ENCODE results near the gene NRGN.
"Not testable (repeated sequence)": the region's sequence is repeated elsewhere in the genome, so short reads cannot be mapped to it uniquely, and the experiment has no call there.

Gene NRGN

DNA sequence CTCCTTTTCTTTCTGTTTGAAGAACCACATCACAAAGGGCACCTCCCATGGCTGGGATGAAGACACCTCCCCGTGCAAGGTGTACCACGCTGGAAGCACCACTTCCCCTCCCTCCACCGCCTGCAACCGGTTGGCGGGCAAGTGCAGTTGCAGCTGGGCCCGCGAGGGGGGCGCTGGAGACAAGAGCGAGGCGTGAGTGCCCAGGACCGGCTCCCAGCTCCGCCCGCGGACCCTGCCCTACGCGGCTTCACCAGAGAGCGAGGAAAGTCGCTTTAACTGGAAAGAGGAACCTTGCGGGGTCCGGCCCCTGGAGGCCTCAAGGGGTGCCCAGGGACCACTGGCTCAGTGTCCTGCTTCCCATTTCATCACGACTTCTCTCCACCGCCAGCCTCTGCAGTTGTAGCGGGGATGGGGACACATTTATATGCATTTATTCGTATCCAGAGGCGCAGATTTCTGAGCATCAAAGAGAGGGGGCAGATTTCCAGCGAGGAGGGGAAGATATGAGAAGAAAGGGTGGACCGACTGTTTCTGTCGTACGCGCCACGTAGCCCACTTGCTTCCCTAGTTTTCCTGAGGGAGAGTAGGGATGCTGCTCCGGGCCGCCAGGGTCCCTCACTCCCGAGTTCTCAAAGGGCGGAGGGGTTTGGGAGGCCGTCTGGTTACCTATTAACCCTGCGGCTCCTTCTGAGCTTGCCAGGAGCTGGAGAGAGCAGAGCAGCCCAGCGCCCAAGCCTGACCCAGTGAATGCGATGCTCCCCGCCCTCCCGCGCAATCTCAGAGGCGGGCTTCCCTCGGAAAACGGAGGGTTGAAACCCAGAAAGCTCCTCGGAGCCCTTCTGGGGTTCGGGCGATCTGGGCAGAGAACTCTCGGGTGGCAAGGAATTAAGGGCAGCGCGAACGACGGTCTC is 18.9 kb downstream of the NRGN start:
- no peak for DNase-seq

DNA sequence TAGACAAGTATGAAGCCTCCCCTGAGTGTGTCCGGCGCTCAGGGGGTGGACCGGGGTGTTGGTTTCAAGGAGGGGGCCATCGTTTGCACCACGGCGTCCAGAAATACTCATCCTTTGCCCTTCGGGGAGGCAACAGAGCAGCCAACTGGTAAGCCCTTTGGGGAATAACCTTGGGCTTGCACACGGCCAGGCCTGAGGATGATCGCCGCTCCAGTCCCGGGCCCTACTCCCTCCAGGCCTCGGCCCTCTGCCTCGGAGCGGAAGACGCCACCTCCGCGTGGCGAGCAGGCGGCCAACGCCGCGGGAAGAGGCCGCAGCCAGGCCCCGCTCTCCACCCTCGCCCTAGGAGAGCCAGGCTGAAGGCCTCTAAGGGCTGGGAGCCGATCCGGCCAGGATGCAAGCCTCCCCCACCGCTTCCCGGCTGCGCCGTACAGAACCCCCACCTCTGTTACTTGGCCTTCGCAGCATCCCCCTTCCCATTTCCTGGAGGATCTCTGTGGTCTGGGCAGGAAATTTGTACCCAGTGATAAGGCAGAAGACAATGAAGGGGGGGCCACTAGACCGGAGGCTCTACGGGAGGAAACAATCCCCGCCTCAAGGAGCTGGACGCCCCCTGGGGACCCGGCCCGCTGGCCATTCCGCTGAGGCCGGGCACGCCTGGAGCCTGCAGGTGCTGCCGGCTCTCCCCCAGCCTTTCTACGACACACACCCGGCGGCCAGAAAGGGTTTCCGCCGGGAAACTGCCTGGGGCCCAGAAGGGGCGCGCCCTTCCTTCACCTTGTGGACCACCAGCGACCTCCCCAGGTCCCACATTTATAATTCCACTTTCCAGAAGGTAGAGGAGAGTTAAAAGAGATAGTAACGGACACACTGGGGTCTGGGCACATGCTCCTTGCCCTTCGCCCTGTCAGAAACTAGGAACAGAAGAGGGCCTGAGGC is 19.8 kb downstream of the NRGN start:
- DNase-seq = no peak

GRCh38 chr11:124760205-124760652 is 20.5 kb downstream of the NRGN start:
- DNase-seq = no peak

GRCh38 chr11:124760806-124761205 is 21.1 kb downstream of the NRGN start:
- DNase-seq = no peak

DNA sequence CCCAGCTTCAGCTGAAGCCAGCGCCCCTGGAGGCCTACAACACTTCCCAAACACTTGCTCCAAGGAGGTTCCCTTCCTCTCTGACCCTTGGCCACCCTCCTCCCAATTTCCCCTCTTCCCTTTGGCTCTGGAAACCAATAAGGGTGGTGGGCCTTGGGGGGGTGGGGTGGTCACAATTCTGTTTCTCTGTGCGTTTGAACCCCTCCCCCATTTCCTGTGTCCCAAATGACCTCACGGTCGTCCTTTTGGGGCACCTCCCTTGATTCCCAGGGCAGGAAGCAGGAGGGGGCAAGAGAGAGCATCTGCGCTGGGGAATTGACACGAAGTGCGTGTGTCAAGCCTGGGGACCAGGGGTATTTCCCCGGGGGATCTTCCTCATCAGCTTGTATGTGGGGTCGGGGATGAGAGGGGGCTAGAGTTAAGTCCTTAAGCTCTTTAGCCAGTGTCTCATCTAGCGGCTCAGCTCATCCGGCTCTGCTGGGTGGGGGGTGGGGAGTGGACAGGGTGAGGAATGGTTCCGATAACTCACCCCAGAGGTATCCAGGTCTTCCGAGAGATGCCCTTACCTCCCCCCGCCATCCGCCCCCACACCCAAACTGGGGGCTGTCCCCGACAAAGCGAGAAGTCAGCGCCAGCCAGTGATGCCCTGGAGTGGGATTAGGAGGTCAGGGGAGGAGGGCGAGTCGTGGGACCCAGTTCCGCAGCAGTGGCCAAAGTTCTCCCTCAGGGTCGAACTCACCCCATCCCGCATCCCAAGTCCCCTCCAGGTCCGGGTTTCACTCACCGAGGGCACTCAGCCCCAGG is 21.8 kb downstream of the NRGN start:
- DNase-seq = no peak

GRCh38 chr11:124762105-124762623 is 22.4 kb downstream of the NRGN start, which contains the start of gene ESAM:
Gene ESAM (minus strand): TSS chr11:124762290. CDS start chr11:124762154, 136 bp downstream.
- no peak for DNase-seq

GRCh38 chr11:124762624-124763155 is 22.9 kb downstream of the NRGN start:
- no peak for DNase-seq

DNA sequence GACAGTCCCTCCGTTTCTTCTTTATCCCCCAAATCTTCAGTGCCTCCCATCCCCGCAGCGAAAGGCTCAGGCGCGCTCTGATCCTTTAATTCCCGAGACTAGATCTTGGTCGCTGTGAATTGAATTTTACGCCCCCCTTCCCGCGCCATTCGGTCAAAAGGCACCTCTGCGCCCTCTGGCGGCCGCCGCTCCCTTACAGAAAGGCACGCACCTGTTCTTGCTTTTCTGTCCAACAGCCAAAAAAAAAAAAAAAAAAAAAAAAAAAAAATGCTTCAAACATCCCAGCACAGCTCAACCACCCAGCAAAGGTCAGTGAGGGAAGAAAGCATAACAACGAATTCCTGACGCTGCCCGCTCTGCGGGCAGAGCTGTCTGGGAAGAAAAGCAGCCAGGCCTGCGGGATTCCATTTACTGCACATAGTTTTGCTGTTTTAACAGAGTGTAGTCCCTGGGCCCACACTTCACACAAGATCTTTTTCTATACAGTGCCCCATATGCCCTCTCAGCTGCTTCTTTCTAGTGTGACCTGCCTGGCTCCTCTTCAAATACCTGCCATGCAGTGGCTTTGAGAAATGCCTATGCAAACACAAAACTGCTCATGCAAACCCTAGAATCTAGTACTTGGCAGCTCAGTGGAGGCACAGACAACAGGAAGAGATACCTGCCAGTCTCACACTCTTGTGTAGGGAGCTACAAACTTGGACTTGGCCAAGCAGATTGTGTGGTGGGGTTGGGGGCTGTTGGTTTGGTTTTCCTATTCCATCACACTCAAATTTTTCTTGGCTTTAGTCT is 23.6 kb downstream of the NRGN start:
- peak; percentile 26 for DNase-seq

- no peak for DNase-seq
Measured at GRCh38 chr11:124766156-124766555, 26.4 kb downstream of the NRGN start.

DNA sequence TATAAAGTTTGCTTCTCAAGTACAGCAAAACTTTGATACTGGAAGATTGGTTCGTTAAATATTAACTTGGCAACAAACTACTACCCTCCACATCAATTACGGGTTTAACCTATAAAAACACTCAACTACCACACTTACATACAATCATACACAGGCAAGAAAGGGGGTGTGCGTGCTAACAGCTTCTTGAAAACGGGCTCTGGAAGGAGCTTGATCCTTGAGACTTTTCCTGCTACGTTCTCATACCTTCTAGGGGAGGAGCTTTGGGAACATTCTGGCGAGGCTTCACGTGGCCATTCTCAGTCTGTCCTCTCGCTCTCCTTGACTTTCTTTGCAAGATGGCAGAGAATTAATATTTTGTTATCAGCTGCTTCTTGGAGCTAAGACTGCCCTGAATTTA is 29.2 kb downstream of the NRGN start:
- DNase-seq = no peak

- DNase-seq = no peak
Measured at GRCh38 chr11:124769806-124770774, 30.3 kb downstream of the NRGN start.

DNA sequence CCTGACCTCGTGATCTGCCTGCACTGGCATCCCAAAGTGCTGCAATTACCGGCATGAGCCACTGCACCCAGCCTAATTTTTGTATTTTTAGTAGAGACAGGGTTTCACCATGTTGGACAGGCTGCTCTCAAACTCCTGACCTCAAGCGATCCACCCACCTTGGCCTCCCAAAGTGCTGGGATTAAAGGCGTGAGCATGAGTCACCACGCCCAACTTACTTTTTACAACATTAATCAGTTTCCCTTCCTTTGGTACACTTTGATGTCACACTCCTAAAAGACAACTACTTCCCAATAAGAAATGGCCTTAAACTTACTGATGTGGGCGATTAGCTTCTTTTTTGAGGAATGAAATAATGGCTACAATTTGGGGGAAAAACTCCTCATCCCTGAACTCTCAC is 31.2 kb downstream of the NRGN start:
- not testable (repeated sequence) for DNase-seq

- no peak for DNase-seq
Measured at GRCh38 chr11:124776865-124777645, 37.3 kb downstream of the NRGN start.

DNA sequence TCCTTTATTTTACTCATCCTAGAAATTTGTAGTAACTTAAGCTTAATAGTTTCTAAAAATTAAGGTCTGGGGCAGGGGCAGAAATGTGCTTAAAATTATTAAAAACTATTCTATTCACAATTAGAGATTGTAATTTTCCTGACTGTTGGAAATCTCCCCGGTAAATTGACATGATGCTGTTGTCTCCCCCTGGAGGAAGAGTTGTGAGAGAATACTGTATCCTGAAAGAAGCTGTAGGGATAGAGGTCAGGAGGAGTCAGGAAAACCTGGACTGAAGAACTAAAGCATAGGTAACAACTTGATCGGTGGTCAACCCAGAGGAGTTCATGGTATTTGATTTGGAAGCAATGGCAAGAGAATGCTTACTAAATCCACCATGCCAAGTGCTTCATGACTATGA is 38.5 kb downstream of the NRGN start:
- no peak for DNase-seq

- DNase-seq = no peak
Measured at GRCh38 chr11:124779568-124779967, 39.8 kb downstream of the NRGN start.

GRCh38 chr11:124783002-124783401 is 43.3 kb downstream of the NRGN start:
- DNase-seq = no peak

GRCh38 chr11:124784051-124784450 is 44.3 kb downstream of the NRGN start:
- no peak for DNase-seq

- DNase-seq = no peak
Measured at GRCh38 chr11:124788521-124788920, 48.8 kb downstream of the NRGN start.

Measured in NCI-H2081 treated with DMSO at 0.1 percent for 48 hours (cell line).